Stimulated activated CD8-positive, alpha-beta memory T cell treated with anti-CD3 and anti-CD28 coated beads, Interleukin-2, amount 100 ng/mL, for 48 hours (primary cell): ENCODE results near the gene CNOT6L.

Experiments used
- DNase-seq, 2 donors: peaks; one replicate each; pipeline ENCODE4 v3.0.0-alpha.2; 2020; ENCODE audit warnings: low read depth in 2 of 2

CNOT6L gene

GRCh38 chr4:77820649-77821561 lies 1.7 kb upstream of the CNOT6L start:
- no peak for DNase-seq

GRCh38 chr4:77819843-77820648 lies 878 bp upstream of the CNOT6L start:
- DNase-seq: peak; percentile 93 to 95

- DNase-seq: peak; percentile 19 to 66
Observed at GRCh38 chr4:77819404-77819842, 255 bp upstream of the CNOT6L start.

DNA sequence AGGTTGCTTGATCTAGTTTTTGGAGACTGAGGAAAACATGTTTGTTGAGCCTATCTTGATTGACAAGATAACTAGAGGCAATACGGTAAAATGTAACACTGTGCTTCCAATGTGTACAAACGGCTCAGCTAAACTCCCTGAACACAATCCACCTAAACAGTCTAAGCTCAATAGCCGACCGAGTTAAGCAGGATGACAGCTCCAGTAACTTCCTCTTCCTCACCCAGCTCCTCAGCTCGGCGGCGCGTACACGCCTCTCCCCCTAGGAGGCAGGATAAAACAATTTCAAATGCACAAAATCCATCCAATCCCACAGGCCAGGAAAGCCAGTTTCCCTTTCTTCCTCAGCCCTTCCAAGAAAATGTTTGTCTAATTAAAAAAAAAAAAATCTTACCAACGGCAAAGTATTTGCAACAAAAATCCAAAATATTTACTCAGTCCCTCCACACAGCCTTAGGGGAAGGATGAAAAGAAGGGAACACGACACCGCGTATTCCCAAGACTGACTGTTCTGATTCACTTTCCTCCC lies 1.0 kb downstream of the CNOT6L start:
- DNase-seq: peak in 1 of 2 donors; percentile 28

GRCh38 chr4:77817304-77818072 lies 1.7 kb downstream of the CNOT6L start:
- no peak for DNase-seq

- no peak for DNase-seq
Observed at GRCh38 chr4:77816546-77816945, 2.6 kb downstream of the CNOT6L start.

DNA sequence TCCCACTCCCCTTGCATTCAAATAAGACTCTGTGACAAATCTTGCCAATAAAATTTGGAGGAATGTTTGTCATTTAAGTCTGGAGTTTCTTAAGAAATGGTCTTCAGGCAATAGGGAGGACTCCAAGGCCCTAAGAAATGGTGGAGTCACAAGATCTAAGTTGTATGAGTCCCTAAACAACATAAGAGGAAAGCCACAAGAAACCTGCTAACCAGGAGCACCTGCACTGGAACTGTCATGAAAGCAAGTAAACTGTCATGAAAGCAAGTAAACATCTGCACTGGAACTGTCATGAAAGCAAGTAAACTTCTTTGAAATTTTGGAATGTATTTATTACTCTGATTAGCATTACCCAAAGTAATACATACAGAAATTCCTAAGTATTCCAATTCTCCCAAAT lies 3.5 kb downstream of the CNOT6L start:
- DNase-seq: no peak

- no peak for DNase-seq
Observed at GRCh38 chr4:77805840-77806239, 13.3 kb downstream of the CNOT6L start.

GRCh38 chr4:77804471-77804870 lies 14.7 kb downstream of the CNOT6L start:
- no peak for DNase-seq

GRCh38 chr4:77802402-77802801 lies 16.8 kb downstream of the CNOT6L start:
- DNase-seq: no peak

DNA sequence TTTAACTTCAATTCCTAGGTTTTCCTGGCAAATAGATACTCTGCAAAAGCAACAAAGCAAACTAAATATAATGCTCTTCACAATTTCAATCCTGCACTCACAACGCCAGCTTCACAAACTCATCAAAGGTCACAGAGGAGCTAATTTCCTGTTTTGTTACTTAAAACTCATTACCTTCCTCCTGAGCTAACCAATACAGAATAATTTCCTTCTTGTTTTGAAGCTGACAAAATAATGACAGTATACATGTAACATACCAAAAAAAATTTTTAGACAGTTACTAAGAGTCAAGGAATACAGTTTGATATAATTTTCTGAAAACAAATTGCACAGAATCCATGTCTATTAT lies 17.9 kb downstream of the CNOT6L start:
- DNase-seq: no peak

GRCh38 chr4:77800483-77801259 lies 18.5 kb downstream of the CNOT6L start:
- DNase-seq: no peak

- DNase-seq: no peak
Observed at GRCh38 chr4:77800077-77800476, 19.1 kb downstream of the CNOT6L start.

DNA sequence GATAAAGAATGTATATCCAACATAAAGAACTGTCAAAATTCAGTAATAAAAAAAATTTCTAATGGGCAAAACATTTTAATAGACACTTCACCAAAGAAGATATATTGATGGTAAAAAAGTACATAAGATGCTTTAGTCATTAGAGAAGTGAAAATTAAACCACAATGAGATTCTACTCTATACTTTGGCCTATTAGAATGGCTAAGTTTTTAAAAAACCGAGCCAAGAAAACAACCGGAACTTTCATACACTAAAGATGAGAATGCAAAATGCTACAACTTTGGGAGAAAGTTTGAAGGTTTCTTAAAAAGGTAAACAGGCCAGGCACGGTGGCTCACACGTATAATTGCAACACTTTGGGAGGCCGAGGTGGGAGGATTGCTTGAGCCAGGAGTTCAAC lies 20.8 kb downstream of the CNOT6L start:
- DNase-seq: no peak

DNA sequence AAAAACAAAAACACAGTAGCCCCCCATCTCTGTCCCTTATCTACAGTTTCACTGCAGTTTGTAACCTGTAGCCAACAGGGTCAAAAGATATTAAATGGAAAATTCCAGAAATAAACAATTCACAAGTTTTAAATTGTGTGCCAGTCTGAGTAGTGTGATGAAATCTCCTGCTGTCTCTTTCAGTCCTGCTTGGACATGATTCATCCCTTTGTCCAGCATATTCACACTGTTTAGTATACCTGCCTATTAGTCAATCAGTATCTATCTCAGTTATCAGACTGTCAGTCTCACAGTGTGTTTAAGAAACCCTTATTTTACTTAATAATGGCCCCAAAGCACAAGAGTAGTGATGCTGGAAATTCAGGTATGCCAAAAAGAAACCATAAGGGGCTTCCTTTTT lies 21.9 kb downstream of the CNOT6L start:
- no peak for DNase-seq

DNA sequence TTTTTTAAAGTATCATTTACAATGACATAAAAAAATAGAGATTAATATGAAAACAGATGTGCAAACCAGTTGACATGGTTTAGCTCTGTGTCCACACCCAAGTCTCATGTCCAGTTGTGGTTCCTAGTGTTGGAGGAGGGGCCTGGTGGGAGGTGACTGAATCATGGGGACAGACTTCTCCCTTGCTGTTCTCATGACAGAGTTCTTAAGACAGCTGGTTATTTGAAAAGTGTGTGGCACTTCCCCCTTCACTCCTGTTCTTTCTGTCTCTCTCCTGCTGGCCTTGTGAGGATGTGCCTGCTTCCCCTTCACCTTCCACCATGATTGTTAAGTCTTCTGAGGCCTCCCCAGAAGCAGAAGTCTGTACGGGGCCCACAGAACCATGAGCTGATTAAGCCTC lies 23.8 kb downstream of the CNOT6L start:
- DNase-seq: no peak

DNA sequence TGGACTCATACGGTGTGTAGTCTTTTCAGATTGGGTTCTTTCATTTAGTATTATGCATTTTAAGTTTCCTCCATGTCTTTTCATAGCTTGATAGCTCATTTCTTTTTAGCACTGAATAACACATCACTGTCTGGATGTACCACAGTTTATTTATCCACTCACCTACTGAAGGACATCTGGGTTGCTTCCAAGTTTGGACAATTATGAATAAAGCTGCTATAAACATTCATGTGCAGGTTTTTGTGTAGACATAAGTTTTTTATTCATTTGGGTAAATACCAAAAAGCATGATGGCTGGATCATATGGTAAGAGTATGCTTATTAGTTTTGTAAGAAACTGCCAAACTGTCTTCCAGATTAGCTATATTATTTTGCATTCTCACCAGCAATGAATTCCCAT lies 29.0 kb downstream of the CNOT6L start:
- no peak for DNase-seq

DNA sequence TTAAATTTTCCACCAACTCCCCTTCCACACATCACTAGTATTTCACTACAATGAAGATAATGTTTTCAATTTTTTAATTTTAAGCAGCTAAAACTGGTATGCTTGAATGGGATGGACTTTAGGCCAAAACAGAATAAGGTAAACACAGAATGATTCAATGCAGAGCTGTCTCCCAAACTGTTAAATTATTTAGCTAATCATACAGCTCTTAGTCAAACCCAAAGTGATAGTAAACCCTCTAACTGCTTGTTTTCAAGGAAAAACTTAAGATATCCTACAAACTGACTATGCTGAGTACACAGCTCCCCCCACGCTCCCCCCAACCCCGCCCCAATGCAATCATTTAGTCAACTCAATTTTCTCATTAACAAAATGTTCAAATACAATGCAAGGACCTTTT lies 30.2 kb downstream of the CNOT6L start:
- no peak for DNase-seq

DNA sequence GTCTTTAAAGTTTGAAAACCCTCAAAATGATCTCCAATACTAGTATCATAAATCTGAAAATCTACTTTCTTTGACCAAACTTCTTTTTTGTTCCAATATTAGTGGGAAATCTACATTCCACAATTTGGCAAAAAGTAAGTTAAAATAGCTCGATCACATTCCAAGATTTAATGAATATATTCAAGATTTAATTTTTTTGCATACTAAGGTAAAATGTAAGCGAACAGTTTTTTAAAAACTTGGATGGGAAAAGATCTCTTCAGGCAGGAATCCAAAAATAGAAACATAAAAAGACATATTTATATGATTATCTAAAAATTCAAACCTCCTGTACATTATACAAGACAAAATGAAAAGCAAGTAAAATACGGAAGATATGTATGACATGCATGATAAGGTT lies 31.2 kb downstream of the CNOT6L start:
- no peak for DNase-seq

GRCh38 chr4:77785669-77786068 lies 33.5 kb downstream of the CNOT6L start:
- DNase-seq: no peak

DNA sequence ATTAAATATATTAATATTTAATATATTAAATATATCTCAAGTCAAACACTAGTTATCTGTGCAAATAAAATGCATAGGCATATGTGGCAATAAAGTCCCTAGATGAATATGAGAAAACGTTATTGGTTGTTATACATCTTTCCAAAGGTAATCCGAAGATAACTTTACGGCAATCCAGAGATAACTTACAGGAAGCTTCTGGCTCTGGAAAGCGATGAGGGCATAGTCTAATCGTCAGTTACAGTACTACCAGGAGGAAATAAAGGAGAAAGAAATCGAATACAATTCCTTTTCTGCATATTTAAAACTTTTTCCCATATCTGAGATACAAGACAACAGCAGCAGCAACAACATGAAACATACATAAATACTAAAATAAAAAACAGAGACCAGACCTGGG lies 35.3 kb downstream of the CNOT6L start:
- DNase-seq: no peak
